GM18870 (cell line): ENCODE measurements around the gene MCM3AP.

Source experiments
- ATAC-seq: cut with Tn5 transposase; IDR thresholded peaks from one replicate; pipeline ENCODE4 v1.9.1; 2021; ENCODE audit warnings: moderate library complexity; ENCODE audit not compliant: unreplicated experiment

The MCM3AP gene

GRCh38 chr21:46220275-46220810, 65.1 kb downstream of the MCM3AP start:
- no peak for ATAC-seq

- ATAC-seq: no peak
Observed at GRCh38 chr21:46219591-46220239, 65.7 kb downstream of the MCM3AP start.

- ATAC-seq: no peak
Observed at GRCh38 chr21:46218906-46219590, 66.4 kb downstream of the MCM3AP start.

GRCh38 chr21:46217511-46218196, 67.8 kb downstream of the MCM3AP start:
- ATAC-seq: no peak

- ATAC-seq: no peak
Observed at GRCh38 chr21:46216132-46216747, 69.2 kb downstream of the MCM3AP start.

GRCh38 chr21:46215436-46216131, 69.8 kb downstream of the MCM3AP start:
- no peak for ATAC-seq

GRCh38 chr21:46214478-46215340, 70.7 kb downstream of the MCM3AP start:
- ATAC-seq: no peak

- no peak for ATAC-seq
Observed at GRCh38 chr21:46213620-46214286, 71.7 kb downstream of the MCM3AP start.

GRCh38 chr21:46212721-46213484, 72.5 kb downstream of the MCM3AP start:
- no peak for ATAC-seq

GRCh38 chr21:46211786-46212720, 73.4 kb downstream of the MCM3AP start:
- ATAC-seq: no peak

GRCh38 chr21:46211376-46211775, 74.0 kb downstream of the MCM3AP start:
- ATAC-seq: no peak

GRCh38 chr21:46210378-46211136, 74.9 kb downstream of the MCM3AP start:
- no peak for ATAC-seq

- ATAC-seq: no peak
Observed at GRCh38 chr21:46208761-46209721, 76.4 kb downstream of the MCM3AP start.

- no peak for ATAC-seq
Observed at GRCh38 chr21:46207920-46208591, 77.4 kb downstream of the MCM3AP start.
